ENCODE data around the gene MRPS10.

The MRPS10 gene

DNA sequence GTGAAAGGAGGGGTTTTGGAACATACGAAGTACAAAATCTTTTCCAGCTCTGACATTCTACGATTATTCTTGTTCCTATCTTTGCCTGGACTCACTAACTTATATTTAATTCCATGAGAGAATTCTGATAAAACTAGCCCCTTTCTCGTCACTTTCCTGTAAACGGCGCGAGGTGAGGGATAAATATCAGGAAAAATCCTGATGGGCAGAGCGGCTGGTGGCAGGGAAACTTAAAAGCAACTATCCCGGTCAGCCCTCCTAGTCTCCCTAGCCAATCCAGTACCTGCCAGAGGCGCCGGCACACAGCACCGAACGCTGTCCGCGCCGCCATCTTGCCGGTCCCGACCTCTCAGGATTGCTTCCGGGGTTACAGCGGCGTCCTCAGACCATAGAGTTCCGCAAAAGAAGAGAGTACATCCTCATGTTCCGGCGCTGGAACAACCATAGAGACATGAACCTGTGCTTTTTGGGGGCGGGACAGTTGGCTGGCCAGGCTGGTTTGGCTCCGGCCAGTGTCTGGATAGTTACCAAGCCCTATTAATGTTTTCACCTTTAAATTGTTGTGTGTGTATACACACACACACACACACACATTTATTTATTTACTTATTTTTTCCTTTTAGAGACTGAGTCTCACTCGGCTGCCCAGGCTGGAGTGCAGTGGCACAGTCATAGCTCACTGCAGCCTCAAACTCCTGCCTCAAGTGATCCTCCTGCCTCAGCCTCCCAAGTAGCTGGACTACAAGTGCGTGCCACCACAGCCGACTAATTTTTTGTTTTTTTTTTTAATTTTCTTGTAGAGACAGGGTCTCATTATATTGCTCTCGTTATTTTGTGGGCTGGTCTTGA, at the start of gene MRPS10:
Gene MRPS10, minus strand, starts transcription at position 343 of the 849 bp plus-strand sequence. Its CDS starts 12 bp downstream, at position 331.
- peak; percentile 91 for DNase-seq (ENCODE audit: low spot score)

DNA sequence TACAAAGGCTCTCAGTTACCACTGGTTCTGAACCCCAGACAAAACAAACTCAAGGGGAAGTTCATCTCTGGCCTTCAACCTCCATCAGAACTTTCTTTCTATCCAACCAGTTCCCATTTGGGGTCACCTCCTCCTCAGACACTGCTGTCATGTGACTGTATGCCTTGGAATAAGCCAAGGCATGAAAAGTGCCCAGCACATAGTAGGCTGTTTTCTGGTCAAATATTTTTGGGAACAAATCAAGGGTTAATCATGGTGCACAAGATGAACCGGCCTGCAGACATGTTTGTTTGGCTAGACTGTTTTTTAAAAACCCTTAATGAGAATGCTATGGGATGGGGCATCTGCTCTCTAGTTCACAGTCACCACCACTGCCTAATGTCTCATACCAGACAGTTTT, 48.9 kb upstream of the MRPS10 start:
- DNase-seq (ENCODE audit: low spot score): no peak

DNA sequence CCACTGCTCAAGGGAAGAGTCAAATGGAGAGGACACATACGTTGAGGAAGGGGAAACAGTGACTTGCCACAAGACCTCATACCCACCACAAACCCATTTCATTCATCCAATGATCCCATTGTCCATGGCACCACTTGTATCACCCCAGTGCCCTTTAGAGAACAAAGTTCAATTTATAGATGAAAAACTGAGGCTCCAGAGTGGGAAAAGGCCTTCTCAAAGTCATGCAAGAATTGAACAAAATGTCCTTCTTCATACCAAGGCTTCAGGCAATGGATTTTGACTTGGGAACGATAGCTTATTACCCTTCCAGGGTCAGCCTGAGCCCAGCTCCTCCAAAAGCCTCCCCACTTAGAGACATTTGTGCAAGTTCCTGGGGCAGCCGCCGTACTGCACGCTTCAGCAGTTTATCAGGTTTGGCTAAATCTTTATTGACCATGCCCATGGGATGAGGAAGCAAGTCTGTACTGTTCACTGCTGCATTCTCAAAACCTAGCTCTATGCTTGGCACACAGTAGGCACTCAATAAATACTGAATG, 47.3 kb upstream of the MRPS10 start:
- no peak for DNase-seq (ENCODE audit: low spot score)

GRCh38 chr6:42264162-42264851, 46.6 kb upstream of the MRPS10 start:
- no peak for DNase-seq (ENCODE audit: low spot score)

- no peak for DNase-seq (ENCODE audit: low spot score)
These were observed 45.6 kb upstream of the MRPS10 start for GRCh38 chr6:42263165-42263728.

- DNase-seq (ENCODE audit: low spot score): no peak
These were observed 43.3 kb upstream of the MRPS10 start for GRCh38 chr6:42260972-42261371.

GRCh38 chr6:42260396-42260888, 42.8 kb upstream of the MRPS10 start:
- no peak for DNase-seq (ENCODE audit: low spot score)

GRCh38 chr6:42259841-42260395, 42.3 kb upstream of the MRPS10 start:
- DNase-seq (ENCODE audit: low spot score): no peak

- DNase-seq (ENCODE audit: low spot score): no peak
These were observed 41.6 kb upstream of the MRPS10 start for GRCh38 chr6:42259286-42259685.

DNA sequence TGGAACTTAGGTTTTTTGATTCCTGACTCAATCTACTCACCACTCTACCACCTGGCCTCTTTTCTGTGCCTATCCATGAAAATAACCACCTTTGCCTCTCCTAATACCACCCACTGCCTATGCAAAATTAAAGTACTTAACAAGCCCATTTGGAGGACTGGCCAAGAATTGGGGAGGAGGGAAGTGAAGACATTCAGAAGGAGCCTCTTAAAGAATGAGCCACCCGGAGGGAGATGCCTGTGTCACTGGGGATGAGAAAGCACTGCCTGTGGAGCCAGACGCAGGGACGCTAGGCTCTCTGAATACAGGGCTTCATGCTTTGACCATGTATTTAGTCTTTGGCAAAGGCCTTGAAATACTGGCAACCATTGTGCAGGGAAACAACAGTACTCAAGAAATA, 40.0 kb upstream of the MRPS10 start:
- DNase-seq (ENCODE audit: low spot score): no peak

GRCh38 chr6:42257063-42257462, 39.4 kb upstream of the MRPS10 start:
- no peak for DNase-seq (ENCODE audit: low spot score)

GRCh38 chr6:42255050-42255449, 37.4 kb upstream of the MRPS10 start:
- DNase-seq (ENCODE audit: low spot score): no peak

DNA sequence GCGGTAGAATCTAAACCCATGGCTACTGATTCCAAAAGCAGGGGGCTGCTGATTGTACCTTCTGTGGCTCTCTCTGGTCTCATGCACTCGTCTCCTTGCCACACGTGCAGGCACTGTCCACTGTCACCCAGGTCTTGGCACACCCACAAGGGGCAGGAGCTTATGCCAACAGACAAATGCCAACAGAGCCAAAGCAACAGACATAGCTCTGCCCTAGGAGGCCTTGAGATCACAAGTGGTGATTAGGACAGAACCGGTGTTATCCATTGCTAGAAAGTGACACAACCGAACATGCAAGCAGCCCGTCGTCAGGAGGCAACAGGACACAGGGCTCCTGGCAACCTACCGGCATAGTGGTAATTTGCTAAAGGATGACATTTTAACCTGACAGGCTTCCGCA, 36.8 kb upstream of the MRPS10 start:
- no peak for DNase-seq (ENCODE audit: low spot score)

GRCh38 chr6:42251911-42252637, 34.4 kb upstream of the MRPS10 start:
- DNase-seq (ENCODE audit: low spot score): no peak

DNA sequence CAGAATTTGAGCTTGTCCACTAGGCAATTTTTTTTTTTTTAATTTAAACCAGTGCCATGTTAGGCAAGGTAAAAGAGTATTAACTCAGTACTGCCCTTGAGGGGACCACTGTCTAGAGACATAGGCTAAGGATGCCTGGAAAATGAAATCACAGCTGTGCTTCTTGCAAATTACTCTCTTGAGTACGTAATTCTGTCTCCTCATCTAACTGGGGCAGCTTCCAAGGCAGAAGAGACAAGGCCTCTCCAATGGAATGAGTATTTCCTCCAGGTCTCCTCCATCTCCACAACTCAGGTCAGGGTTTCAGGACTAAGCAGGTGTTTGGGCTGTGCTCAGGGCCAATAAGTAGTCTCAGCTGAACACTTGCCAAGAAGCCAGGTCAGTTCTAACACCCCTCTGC, 33.8 kb upstream of the MRPS10 start:
- no peak for DNase-seq (ENCODE audit: low spot score)

DNA sequence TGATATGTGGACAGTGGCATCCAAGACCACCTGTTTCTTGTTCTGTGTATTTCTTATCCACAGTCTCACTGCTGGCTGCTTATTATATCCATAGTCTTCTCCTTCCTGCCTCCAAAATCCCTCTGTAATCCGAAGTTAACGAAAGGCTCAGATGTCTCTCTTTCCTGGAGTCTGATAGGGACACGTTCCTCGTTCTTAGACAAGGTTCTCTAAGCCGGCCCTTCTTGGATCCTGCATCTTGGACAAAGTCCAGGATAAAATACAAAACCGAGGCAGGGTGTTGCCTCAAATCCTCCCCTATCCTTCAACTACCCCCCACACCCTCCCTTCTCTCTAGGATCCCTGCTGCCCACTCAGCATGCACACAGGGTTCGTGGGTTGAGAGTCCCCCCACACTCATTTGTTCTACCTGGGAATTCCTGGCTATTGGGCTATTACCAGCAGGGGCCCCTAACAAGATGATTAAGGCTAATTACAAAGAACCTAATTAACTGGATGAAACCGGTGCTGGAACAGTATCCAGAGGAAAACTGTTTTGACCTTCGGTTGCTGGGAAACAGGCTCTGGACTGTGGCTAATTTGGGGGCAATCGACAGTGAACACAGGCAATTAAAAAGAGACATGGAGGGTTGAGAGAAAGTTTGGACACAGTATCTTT, 32.7 kb upstream of the MRPS10 start:
- no peak for DNase-seq (ENCODE audit: low spot score)

DNA sequence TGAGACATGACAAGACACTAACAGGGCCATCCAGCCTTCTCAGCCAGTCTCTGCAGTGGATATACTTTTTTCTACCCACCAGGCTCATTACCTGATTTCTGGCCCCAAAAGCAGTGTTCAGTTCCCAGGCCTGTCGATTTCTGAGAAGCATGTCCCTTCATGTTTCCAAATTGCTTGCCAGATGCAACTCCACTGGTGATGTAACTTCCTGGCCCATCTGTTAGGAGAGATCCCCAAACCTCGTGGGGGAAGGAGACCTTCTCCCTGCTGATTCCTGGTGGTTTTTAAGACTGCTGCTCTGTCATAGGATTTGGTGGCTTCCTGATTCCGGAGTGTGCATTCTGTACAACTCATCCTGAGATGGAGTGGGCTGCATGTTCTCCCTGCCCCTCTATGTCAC, 31.6 kb upstream of the MRPS10 start:
- DNase-seq (ENCODE audit: low spot score): no peak

DNA sequence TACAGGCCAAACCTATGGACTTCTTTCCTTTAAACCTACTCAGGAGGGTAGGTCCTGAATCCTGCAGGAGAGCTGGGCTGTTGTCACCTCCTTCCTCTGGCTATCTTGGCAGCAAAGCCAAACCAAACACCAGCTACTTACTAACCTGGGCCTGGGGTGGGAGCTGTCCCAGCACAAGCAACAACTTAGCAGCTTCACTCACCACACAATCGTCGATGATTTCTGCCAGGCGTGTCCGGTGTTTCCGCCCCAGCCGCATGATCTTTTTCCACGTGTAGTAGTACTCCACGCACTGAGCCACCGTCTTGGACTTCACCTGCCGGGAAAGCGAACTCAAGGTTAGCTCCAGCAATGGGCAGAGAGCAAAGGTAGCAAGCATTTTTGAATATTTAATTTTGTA, 25.4 kb upstream of the MRPS10 start:
- no peak for DNase-seq (ENCODE audit: low spot score)

- no peak for DNase-seq (ENCODE audit: low spot score)
These were observed 24.3 kb upstream of the MRPS10 start for GRCh38 chr6:42241915-42242314.

DNA sequence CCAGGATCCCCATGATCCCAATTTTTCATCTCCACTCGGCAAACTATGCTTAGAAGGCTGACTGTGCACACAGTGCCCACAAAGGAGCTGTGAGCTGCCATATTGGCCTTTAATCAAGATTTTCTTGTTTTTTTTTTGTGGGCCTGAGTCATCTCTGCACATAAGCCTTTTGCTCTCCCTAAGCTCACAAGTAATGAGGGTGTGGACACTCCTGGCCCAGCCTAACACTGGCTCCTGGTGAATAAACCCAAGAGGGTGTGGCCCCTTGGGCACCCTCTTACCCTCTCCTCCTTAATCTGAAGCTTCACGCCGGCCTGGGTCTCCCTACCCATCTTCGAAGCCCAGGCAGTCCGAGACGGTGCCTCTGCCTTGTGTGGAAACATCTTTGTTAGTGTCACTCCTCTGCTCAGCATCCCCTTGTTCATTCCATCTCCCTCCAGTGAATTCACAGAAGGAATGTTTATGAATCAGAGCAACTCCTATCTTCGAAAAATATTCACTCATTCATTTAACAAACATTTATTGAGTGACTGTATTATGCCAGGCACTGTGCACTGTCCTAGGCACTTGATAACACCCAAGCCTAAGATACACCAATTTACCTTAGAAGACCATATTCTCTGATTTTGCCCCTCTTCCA, 22.2 kb upstream of the MRPS10 start:
- no peak for DNase-seq (ENCODE audit: low spot score)

DNA sequence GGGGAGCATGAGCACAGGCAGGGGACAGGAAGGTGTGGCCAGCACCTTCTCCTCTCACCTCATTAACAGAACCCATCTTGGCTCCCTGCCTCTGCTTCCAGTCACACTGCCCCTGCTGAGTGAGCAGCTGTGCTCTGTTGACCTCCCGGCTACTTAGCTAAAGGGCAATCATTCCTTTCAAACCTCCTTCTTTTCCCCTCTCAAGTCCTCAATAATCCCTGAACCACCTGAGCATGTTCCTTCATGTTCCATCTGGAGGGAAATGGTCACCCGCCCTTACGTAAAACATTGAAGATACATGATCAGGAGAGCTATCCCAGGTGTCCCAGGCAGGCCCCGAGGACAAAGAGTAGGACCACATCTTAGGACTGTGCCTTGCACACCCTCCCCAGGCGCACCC, 21.7 kb upstream of the MRPS10 start:
- DNase-seq (ENCODE audit: low spot score): no peak
